Neural progenitor cell (in vitro differentiated cells): ENCODE measurements around the gene SFXN5. TPM values are rescaled to one million over a fixed set of nuclear protein-coding genes. Genes with fewer than 3 reads are reported as not detected.

Experiments
- DNase-seq: peaks from one replicate; pipeline ENCODE4 v3.0.0-alpha.2; 2016; ENCODE audit warnings: low spot score
- H2AFZ ChIP-seq: fragments of 200-600 bp; sonication (generic); replicated peaks from 2 replicates; pipeline ENCODE4 v1.6.1; 2016; ENCODE audit warnings: antibody characterized with exemption
- H3F3A ChIP-seq: fragments of 200-600 bp; sonication (generic); 2 replicates; pipeline ENCODE4 v1.6.1; 2016; ENCODE audit warnings: antibody characterized with exemption, low read depth
- H3K27ac ChIP-seq: fragments of 200-600 bp; sonication (generic); 2 replicates; pipeline ENCODE4 v1.5.1; 2016; ENCODE audit warnings: mild to moderate bottlenecking
- H3K27me3 ChIP-seq: fragments of 200-600 bp; sonication (generic); 2 replicates; pipeline ENCODE4 v1.6.1; 2016; ENCODE audit warnings: mild to moderate bottlenecking, moderate library complexity
- H3K36me3 ChIP-seq: fragments of 200-600 bp; sonication (generic); 2 replicates; pipeline ENCODE4 v1.5.1; 2016
- H3K4me1 ChIP-seq: fragments of 200-600 bp; sonication (generic); 2 replicates; pipeline ENCODE4 v1.6.1; 2016; ENCODE audit warnings: mixed run types
- H3K4me2 ChIP-seq: fragments of 200-600 bp; sonication (generic); 2 replicates; pipeline ENCODE4 v1.6.1; 2016
- H3K4me3 ChIP-seq: fragments of 200-600 bp; sonication (generic); 2 replicates; pipeline ENCODE4 v1.5.1; 2016
- H3K79me2 ChIP-seq: fragments of 200-600 bp; sonication (generic); 2 replicates; pipeline ENCODE4 v1.6.1; 2016; ENCODE audit warnings: low read depth
- H3K9ac ChIP-seq: fragments of 200-600 bp; sonication (generic); 2 replicates; pipeline ENCODE4 v1.6.1; 2016
- H3K9me3 ChIP-seq: fragments of 200-600 bp; sonication (generic); 2 replicates; pipeline ENCODE4 v1.5.1; 2016; ENCODE audit warnings: low read depth
- H4K20me1 ChIP-seq: fragments of 200-600 bp; sonication (generic); 2 replicates; pipeline ENCODE4 v1.6.1; 2016; ENCODE audit warnings: low read depth
- H3K27ac Mint-ChIP-seq: 3 replicates; pipeline ENCODE4 v1.8.0; 2021; ENCODE audit warnings: mixed read lengths
- H3K27me3 Mint-ChIP-seq: 2 replicates; pipeline ENCODE4 v1.8.0; 2022; ENCODE audit warnings: low read depth, mild to moderate bottlenecking, inconsistent platforms, moderate library complexity, mixed read lengths; ENCODE audit not compliant: insufficient read depth
- H3K36me3 Mint-ChIP-seq: 3 replicates; pipeline ENCODE4 v1.8.0; 2021; ENCODE audit warnings: mixed read lengths
- H3K4me1 Mint-ChIP-seq: 3 replicates; pipeline ENCODE4 v1.8.0; 2021; ENCODE audit warnings: mixed read lengths
- H3K4me3 Mint-ChIP-seq: 3 replicates; pipeline ENCODE4 v1.8.0; 2021; ENCODE audit warnings: mild to moderate bottlenecking, moderate library complexity, mixed read lengths
- H3K9me3 Mint-ChIP-seq: 3 replicates; pipeline ENCODE4 v1.8.0; 2020; ENCODE audit warnings: mixed read lengths
- CTCF ChIP-seq: fragments of 200-600 bp; sonication (generic); IDR thresholded peaks from 2 replicates; pipeline ENCODE4 v1.5.1; 2017; ENCODE audit warnings: antibody characterized with exemption, mild to moderate bottlenecking
- EZH2 ChIP-seq: fragments of 200-600 bp; sonication (generic); IDR thresholded peaks from 2 replicates; pipeline ENCODE4 v1.6.1; 2017; ENCODE audit warnings: antibody characterized with exemption, mild to moderate bottlenecking, moderate library complexity
- EZH2phosphoT487 ChIP-seq: fragments of 200-600 bp; sonication (generic); IDR thresholded peaks from 2 replicates; pipeline ENCODE4 v1.6.1; 2017; ENCODE audit warnings: antibody characterized with exemption
- total RNA-seq: library from RNA; depleted of rRNA; stranded (reverse); fragments of >200 nt; gene quantifications from 2 replicates; pipeline ENCODE4 v1.2.3, GENCODE V29; 2015; ENCODE audit warnings: low replicate concordance

The SFXN5 gene
- total RNA-seq, 1 donor from 2014 or later = 3.4 TPM

GRCh38 chr2:73013936-73014335, 57.6 kb downstream of the SFXN5 start:
- Histone ChIP-seq H3K9me3 (no peaks in the 10 kb centered on the region), H3K4me3 (no peak overlapping the region), H4K20me1 (no peaks in the 10 kb centered on the region), H3K27me3 (no peaks in the 10 kb centered on the region), H3K4me2 (no peak overlapping the region), H3K36me3 (no peaks in the 10 kb centered on the region), H3K79me2 (no peaks in the 10 kb centered on the region), H3F3A (no peaks in the 10 kb centered on the region), H3K4me1 (no peaks in the 10 kb centered on the region), H3K9ac (no peak overlapping the region), H2AFZ (no peak overlapping the region), H3K27ac (no peak overlapping the region)
- DNase-seq = no peak
- TF ChIP-seq EZH2phosphoT487 (no peak), EZH2 (no peak), CTCF (no peak)
- Mint-ChIP-seq H3K4me3 (no peak overlapping the region), H3K9me3 (no peaks in the 10 kb centered on the region), H3K4me1 (no peaks in the 10 kb centered on the region), H3K27me3 (no peaks in the 10 kb centered on the region), H3K27ac (no peak overlapping the region), H3K36me3 (peaks cover 1% of the 10 kb centered on the region)

- no peaks in the 10 kb centered on the region for H3K9me3 Mint-ChIP-seq
- no peaks in the 10 kb centered on the region for H3K36me3 Mint-ChIP-seq
- Histone ChIP-seq H3K4me1 (no peaks in the 10 kb centered on the region), H3K36me3 (no peaks in the 10 kb centered on the region), H3K27me3 (no peaks in the 10 kb centered on the region), H3F3A (no peaks in the 10 kb centered on the region), H3K9me3 (no peaks in the 10 kb centered on the region), H3K27ac (no peak overlapping the region), H4K20me1 (no peaks in the 10 kb centered on the region), H3K9ac (no peak overlapping the region), H2AFZ (no peak overlapping the region), H3K4me2 (no peak overlapping the region), H3K79me2 (no peaks in the 10 kb centered on the region), H3K4me3 (no peak overlapping the region)
- no peak overlapping the region for H3K4me3 Mint-ChIP-seq
- DNase-seq = no peak
- no peak for TF ChIP-seq EZH2
- no peak for TF ChIP-seq EZH2phosphoT487
- no peak for TF ChIP-seq CTCF
- no peak overlapping the region for H3K27ac Mint-ChIP-seq
- H3K4me1 Mint-ChIP-seq = no peaks in the 10 kb centered on the region
- H3K27me3 Mint-ChIP-seq = no peaks in the 10 kb centered on the region
Measured at GRCh38 chr2:73009177-73009839, 62.2 kb downstream of the SFXN5 start.

GRCh38 chr2:73008766-73009135, 62.8 kb downstream of the SFXN5 start:
- Histone ChIP-seq H3K4me2 (no peak overlapping the region), H4K20me1 (no peaks in the 10 kb centered on the region), H3K9me3 (no peaks in the 10 kb centered on the region), H3K79me2 (no peaks in the 10 kb centered on the region), H3F3A (no peaks in the 10 kb centered on the region), H2AFZ (no peak overlapping the region), H3K4me3 (no peak overlapping the region), H3K27ac (no peak overlapping the region), H3K4me1 (no peaks in the 10 kb centered on the region), H3K27me3 (no peaks in the 10 kb centered on the region), H3K9ac (no peak overlapping the region), H3K36me3 (no peaks in the 10 kb centered on the region)
- H3K4me1 Mint-ChIP-seq = peaks cover under 1% of the 10 kb centered on the region
- no peaks in the 10 kb centered on the region for H3K36me3 Mint-ChIP-seq
- H3K4me3 Mint-ChIP-seq = no peak overlapping the region
- no peaks in the 10 kb centered on the region for H3K27me3 Mint-ChIP-seq
- TF ChIP-seq EZH2 (no peak), CTCF (no peak), EZH2phosphoT487 (no peak)
- no peak for DNase-seq
- no peak overlapping the region for H3K27ac Mint-ChIP-seq
- H3K9me3 Mint-ChIP-seq = no peaks in the 10 kb centered on the region
